Ascending aorta (tissue), 2 donors: ENCODE results near the gene COL15A1. TPM values are rescaled to one million over a fixed set of nuclear protein-coding genes. Genes with fewer than 3 reads are reported as not detected.

Source experiments
- DNase-seq, 2 donors: peaks; one replicate each; pipeline ENCODE4 v3.0.0-alpha.2; 2019; ENCODE audit warnings: low spot score in 2 of 2
- H3K27ac ChIP-seq, 2 donors: fragments of 200-600 bp; sonication (generic); one replicate each; pipeline ENCODE4 v1.5.1; 2016 to 2017; ENCODE audit warnings: mild to moderate bottlenecking in 1 of 2
- H3K27me3 ChIP-seq: fragments of 200-600 bp; sonication (generic); one replicate; pipeline ENCODE4 v1.5.1; 2017
- H3K36me3 ChIP-seq, 2 donors: fragments of 200-600 bp; sonication (generic); one replicate each; pipeline ENCODE4 v1.5.1; 2016
- H3K4me1 ChIP-seq, 2 donors: fragments of 200-600 bp; sonication (generic); one replicate each; pipeline ENCODE4 v1.5.1; 2016 to 2017; ENCODE audit warnings: mild to moderate bottlenecking in 1 of 2
- H3K4me3 ChIP-seq, 2 donors: fragments of 200-600 bp; sonication (generic); one replicate each; pipeline ENCODE4 v1.5.1; 2016 to 2017; ENCODE audit warnings: mild to moderate bottlenecking in 1 of 2
- H3K9me3 ChIP-seq, 2 donors: fragments of 200-600 bp; sonication (generic); one replicate each; pipeline ENCODE4 v1.5.1; 2016
- intact Hi-C: fragments of 100-400 bp; cut with DNase I; formaldehyde crosslinking; loops from one replicate; pipeline ENCODE4 v1.15.1; 2023
- total RNA-seq: library from RNA; depleted of rRNA; stranded (reverse); fragments of >200 nt; gene quantifications from one replicate; pipeline ENCODE4 v1.1.0, GENCODE V29; 2016
- TF ChIP-seq, protein P1 (sequence below), 3 experiments: fragments of 200-600 bp in 2 of 3; fragments of 450-650 bp in 1 of 3; sonication (generic) in 2 of 3; IDR thresholded peaks; one replicate each; pipeline ENCODE4 v1.5.1; 2016 to 2019; ENCODE audit warnings: antibody characterized with exemption in 3 of 3, mild to moderate bottlenecking in 1 of 3, moderate library complexity in 1 of 3

Gene COL15A1
- total RNA-seq, 1 donor from 2014 or later: 58.6 TPM

- H3K4me3 ChIP-seq: no peak overlapping the region
- no peaks in the 10 kb centered on the region for H3K36me3 ChIP-seq
- H3K9me3 ChIP-seq: no peaks in the 10 kb centered on the region
- no peaks in the 10 kb centered on the region for H3K27me3 ChIP-seq
- TF ChIP-seq, protein P1, sequence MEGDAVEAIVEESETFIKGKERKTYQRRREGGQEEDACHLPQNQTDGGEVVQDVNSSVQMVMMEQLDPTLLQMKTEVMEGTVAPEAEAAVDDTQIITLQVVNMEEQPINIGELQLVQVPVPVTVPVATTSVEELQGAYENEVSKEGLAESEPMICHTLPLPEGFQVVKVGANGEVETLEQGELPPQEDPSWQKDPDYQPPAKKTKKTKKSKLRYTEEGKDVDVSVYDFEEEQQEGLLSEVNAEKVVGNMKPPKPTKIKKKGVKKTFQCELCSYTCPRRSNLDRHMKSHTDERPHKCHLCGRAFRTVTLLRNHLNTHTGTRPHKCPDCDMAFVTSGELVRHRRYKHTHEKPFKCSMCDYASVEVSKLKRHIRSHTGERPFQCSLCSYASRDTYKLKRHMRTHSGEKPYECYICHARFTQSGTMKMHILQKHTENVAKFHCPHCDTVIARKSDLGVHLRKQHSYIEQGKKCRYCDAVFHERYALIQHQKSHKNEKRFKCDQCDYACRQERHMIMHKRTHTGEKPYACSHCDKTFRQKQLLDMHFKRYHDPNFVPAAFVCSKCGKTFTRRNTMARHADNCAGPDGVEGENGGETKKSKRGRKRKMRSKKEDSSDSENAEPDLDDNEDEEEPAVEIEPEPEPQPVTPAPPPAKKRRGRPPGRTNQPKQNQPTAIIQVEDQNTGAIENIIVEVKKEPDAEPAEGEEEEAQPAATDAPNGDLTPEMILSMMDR (IDR thresholded peaks at IDR 0.05): no peak
- peaks cover 0 to 48% of the 10 kb centered on the region in 2 donors for H3K4me1 ChIP-seq
- DNase-seq: no peak
- no peak overlapping the region for H3K27ac ChIP-seq
- intact Hi-C loops: no loop called here
These were observed 169.2 kb downstream of the COL15A1 start for GRCh38 chr9:99112750-99113413.

- intact Hi-C loops: no loop called here
- no peak for DNase-seq
- peak overlapping the region in 1 of 2 donors; percentile 18 for H3K27ac ChIP-seq
- no peaks in the 10 kb centered on the region for H3K27me3 ChIP-seq
- TF ChIP-seq, protein P1 (IDR thresholded peaks at IDR 0.05): no peak
- H3K4me1 ChIP-seq: peaks cover 0 to 43% of the 10 kb centered on the region in 2 donors
- H3K4me3 ChIP-seq: no peak overlapping the region
- H3K36me3 ChIP-seq: no peaks in the 10 kb centered on the region
- H3K9me3 ChIP-seq: no peaks in the 10 kb centered on the region
These were observed 169.8 kb downstream of the COL15A1 start for GRCh38 chr9:99113414-99114048.

- intact Hi-C loops: no loop called here
- Histone ChIP-seq H3K9me3 (no peaks in the 10 kb centered on the region), H3K27me3 (no peaks in the 10 kb centered on the region), H3K36me3 (peaks cover 0 to 3% of the 10 kb centered on the region in 2 donors), H3K4me1 (peaks cover 0 to 39% of the 10 kb centered on the region in 2 donors), H3K4me3 (no peak overlapping the region), H3K27ac (no peak overlapping the region)
- no peak for DNase-seq
- TF ChIP-seq, protein P1 (IDR thresholded peaks at IDR 0.05): no peak
These were observed 170.3 kb downstream of the COL15A1 start for GRCh38 chr9:99114049-99114440.

GRCh38 chr9:99114846-99115500 lies 171.3 kb downstream of the COL15A1 start:
- no peak overlapping the region for H3K27ac ChIP-seq
- no peaks in the 10 kb centered on the region for H3K9me3 ChIP-seq
- DNase-seq: no peak
- peaks cover 0 to 5% of the 10 kb centered on the region in 2 donors for H3K36me3 ChIP-seq
- no peaks in the 10 kb centered on the region for H3K27me3 ChIP-seq
- H3K4me1 ChIP-seq: peaks cover 0 to 42% of the 10 kb centered on the region in 2 donors
- TF ChIP-seq, protein P1 (IDR thresholded peaks at IDR 0.05): no peak
- H3K4me3 ChIP-seq: no peak overlapping the region
- intact Hi-C loops: no loop called here

DNA sequence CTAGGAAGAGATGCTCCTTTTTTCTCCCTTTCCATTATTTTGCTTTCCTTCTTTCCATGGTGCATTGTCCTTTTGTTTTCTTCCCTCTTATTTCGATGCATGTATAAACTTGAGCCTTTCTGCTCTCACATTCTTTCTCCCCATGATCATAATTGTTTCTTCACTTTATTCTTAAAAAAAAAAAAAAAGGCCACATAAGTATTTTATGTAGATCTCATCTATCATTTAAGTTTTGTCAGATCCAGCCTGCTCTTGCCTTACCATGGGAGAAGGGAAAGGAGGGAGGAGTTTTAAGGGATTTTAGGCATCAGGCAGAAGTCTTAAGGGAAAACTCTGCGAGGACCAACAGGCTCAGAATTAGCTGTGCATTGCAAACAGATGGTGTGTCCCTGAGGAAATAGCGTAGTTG lies 172.3 kb downstream of the COL15A1 start:
- DNase-seq: no peak
- Histone ChIP-seq H3K4me3 (no peak overlapping the region), H3K27ac (no peak overlapping the region), H3K9me3 (no peaks in the 10 kb centered on the region), H3K4me1 (peaks cover 0 to 42% of the 10 kb centered on the region in 2 donors), H3K27me3 (no peaks in the 10 kb centered on the region), H3K36me3 (peaks cover 0 to 5% of the 10 kb centered on the region in 2 donors)
- TF ChIP-seq, protein P1 (IDR thresholded peaks at IDR 0.05): no peak
- intact Hi-C loops: no loop called here
